ENCODE measurements around the gene AP3B2. TPM values are rescaled to one million over a fixed set of nuclear protein-coding genes. Genes with fewer than 3 reads are reported as not detected.

AP3B2 gene
- total and polyA plus RNA-seq, 2 of the 4 experiments (the other 2 are of a cell fraction) = 0.14 TPM; not detected in 1

- Histone ChIP-seq H2BK15ac (ENCODE audit: low read depth, low read length) (no peak overlapping the region), H3K4me3 (ENCODE audit: insufficient read depth, low read depth, low read length) (no peak overlapping the region), H4K20me1 (ENCODE audit: insufficient read depth, low read length) (no peaks in the 10 kb centered on the region), H3K23ac (ENCODE audit: low read depth, low read length) (no peak overlapping the region), H3K9me1 (ENCODE audit: insufficient read depth, low read length) (no peaks in the 10 kb centered on the region), H3K27me3 (ENCODE audit: control insufficient read depth, insufficient read depth, low read length) (no peaks in the 10 kb centered on the region), H2BK5ac (ENCODE audit: low read depth, low read length, poor library complexity, severe bottlenecking) (no peak overlapping the region), H3K4ac (ENCODE audit: low read depth, low read length) (no peak overlapping the region), H3K79me1 (ENCODE audit: low read depth in 1 of 2, low read length in 2 of 2) (no peaks in the 10 kb centered on the region), H2BK20ac (ENCODE audit: low read depth, low read length) (no peak overlapping the region), H3K27ac (ENCODE audit: insufficient read depth, low read length) (no peak overlapping the region), H2AK5ac (ENCODE audit: low read depth, low read length) (no peak overlapping the region), H2AFZ (replicated peaks; ENCODE audit: low read length, poor library complexity) (no peak overlapping the region), H2BK120ac (ENCODE audit: low read depth, low read length) (no peak overlapping the region), H4K8ac (ENCODE audit: low read depth in 2 of 2, low read length in 2 of 2) (no peak overlapping the region), H3K36me3 (ENCODE audit: control insufficient read depth, insufficient read depth, low read length) (no peaks in the 10 kb centered on the region), H4K5ac (ENCODE audit: low read depth, low read length) (no peak overlapping the region), H2AK9ac (replicated peaks; ENCODE audit: low read depth, low read length, poor library complexity) (no peak overlapping the region), H3K9ac (ENCODE audit: low read depth, low read length) (no peak overlapping the region), H3K56ac (ENCODE audit: extremely low read depth, insufficient read depth, low read length) (no peak overlapping the region), H3K18ac (ENCODE audit: low read depth, low read length) (no peak overlapping the region), H4K91ac (ENCODE audit: insufficient read depth, low read depth, low read length) (no peak overlapping the region), H3K4me1 (ENCODE audit: control insufficient read depth, insufficient read depth, low read length) (no peaks in the 10 kb centered on the region), H3K14ac (replicated peaks; ENCODE audit: low read depth, low read length) (no peak overlapping the region), H3K9me3 (ENCODE audit: control insufficient read depth, insufficient read depth, low read length) (no peaks in the 10 kb centered on the region), H3K4me2 (ENCODE audit: low read depth, low read length) (no peak overlapping the region)
- no TSS peak for BruUV-seq (replicated peaks)
- intact Hi-C loops (cut with micrococcal nuclease) (loop anchor here (5.0 kb wide), 1 partner anchor 47 kb away; the partner anchor contains the start of gene AP3B2), dilution Hi-C loops (cut with HindIII; ENCODE audit: low sequenced_read_pairs, unreplicated experiment) (no loop called here), in situ Hi-C loops (cut with MboI; ENCODE audit: low sequenced_read_pairs) (no loop called here)
- ChIA-PET POLR2A (ENCODE audit: unreplicated experiment) (no interaction called here), CTCF (no interaction called here)
- ATAC-seq (ENCODE audit: low read depth) (no peak), DNase-seq (no peak)
- WGBS, 2 experiments (ENCODE audit: extremely low coverage in 2 of 2, insufficient read length in 1 of 2) = 50% methylated on average over 1 of the region's 1 CpG; no CpG with 5 or more reads in 1 of the 2 experiments
- no peak for TF ChIP-seq MAFK (IDR thresholded peaks at IDR 0.05; ENCODE audit: low read depth, low read length)
- no peak for TF ChIP-seq MAZ (IDR thresholded peaks at IDR 0.05; ENCODE audit: borderline replicate concordance, low read depth, low read length)
- TF ChIP-seq NFE2L2 (IDR thresholded peaks at IDR 0.05; ENCODE audit: low read depth, low read length) = no peak
- no peak for TF ChIP-seq RCOR1 (IDR thresholded peaks at IDR 0.05; ENCODE audit: insufficient replicate concordance, low read length)
- TF ChIP-seq, protein P1, sequence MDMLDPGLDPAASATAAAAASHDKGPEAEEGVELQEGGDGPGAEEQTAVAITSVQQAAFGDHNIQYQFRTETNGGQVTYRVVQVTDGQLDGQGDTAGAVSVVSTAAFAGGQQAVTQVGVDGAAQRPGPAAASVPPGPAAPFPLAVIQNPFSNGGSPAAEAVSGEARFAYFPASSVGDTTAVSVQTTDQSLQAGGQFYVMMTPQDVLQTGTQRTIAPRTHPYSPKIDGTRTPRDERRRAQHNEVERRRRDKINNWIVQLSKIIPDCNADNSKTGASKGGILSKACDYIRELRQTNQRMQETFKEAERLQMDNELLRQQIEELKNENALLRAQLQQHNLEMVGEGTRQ (IDR thresholded peaks at IDR 0.05; ENCODE audit: low read depth, low read length) = no peak
- TF ChIP-seq CEBPB (IDR thresholded peaks at IDR 0.05; ENCODE audit: low read depth, low read length) = no peak
- no peak for TF ChIP-seq CHD1 (IDR thresholded peaks at IDR 0.05; ENCODE audit: low read depth, low read length)
- no peak for TF ChIP-seq ELK1 (IDR thresholded peaks at IDR 0.05; ENCODE audit: borderline replicate concordance, low read depth, low read length)
- TF ChIP-seq, protein P2, sequence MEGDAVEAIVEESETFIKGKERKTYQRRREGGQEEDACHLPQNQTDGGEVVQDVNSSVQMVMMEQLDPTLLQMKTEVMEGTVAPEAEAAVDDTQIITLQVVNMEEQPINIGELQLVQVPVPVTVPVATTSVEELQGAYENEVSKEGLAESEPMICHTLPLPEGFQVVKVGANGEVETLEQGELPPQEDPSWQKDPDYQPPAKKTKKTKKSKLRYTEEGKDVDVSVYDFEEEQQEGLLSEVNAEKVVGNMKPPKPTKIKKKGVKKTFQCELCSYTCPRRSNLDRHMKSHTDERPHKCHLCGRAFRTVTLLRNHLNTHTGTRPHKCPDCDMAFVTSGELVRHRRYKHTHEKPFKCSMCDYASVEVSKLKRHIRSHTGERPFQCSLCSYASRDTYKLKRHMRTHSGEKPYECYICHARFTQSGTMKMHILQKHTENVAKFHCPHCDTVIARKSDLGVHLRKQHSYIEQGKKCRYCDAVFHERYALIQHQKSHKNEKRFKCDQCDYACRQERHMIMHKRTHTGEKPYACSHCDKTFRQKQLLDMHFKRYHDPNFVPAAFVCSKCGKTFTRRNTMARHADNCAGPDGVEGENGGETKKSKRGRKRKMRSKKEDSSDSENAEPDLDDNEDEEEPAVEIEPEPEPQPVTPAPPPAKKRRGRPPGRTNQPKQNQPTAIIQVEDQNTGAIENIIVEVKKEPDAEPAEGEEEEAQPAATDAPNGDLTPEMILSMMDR (conservative IDR thresholded peaks at IDR 0.05; ENCODE audit: low read depth, low read length) = no peak
- TF ChIP-seq RAD21 (IDR thresholded peaks at IDR 0.05; ENCODE audit: low read length) = no peak
- no peak for TF ChIP-seq RFX5 (IDR thresholded peaks at IDR 0.05; ENCODE audit: low read depth, low read length)
- TF ChIP-seq POLR2A (IDR thresholded peaks at IDR 0.05; ENCODE audit: low read depth, low read length) = no peak
- no peak for TF ChIP-seq SMC3 (IDR thresholded peaks at IDR 0.05; ENCODE audit: low read depth, low read length)
- TF ChIP-seq MXI1 (IDR thresholded peaks at IDR 0.05; ENCODE audit: borderline replicate concordance, low read depth, low read length) = no peak
- no peak for TF ChIP-seq FOS (IDR thresholded peaks at IDR 0.05; ENCODE audit: low read depth, low read length)
- TF ChIP-seq BHLHE40 (IDR thresholded peaks at IDR 0.05; ENCODE audit: low read depth, low read length) = no peak
These were observed 49.3 kb downstream of the AP3B2 start for GRCh38 chr15:82660378-82660777.

Measured in IMR-90 (cell line).